Panc1 (cell line): ENCODE measurements around the gene ABTB2. TPM values are rescaled to one million over a fixed set of nuclear protein-coding genes. Genes with fewer than 3 reads are reported as not detected.

ENCODE experiments used
- ATAC-seq: fragments of 200-7000 bp; cut with Tn5 transposase; 2 replicates; pipeline ENCODE4 v1.9.1; 2020; ENCODE audit warnings: mild to moderate bottlenecking, moderate library complexity
- BruUV-seq: library from RNA; stranded (reverse); fragments of 400-500 nt; replicated peaks from 2 replicates; lab custom pipeline; 2021; lab: Mats Ljungman, UMichigan
- CTCF ChIA-PET: fragments of 300-600 bp; sonication (Branson Sonifier 250); formaldehyde crosslinking; loops from one replicate; lab custom pipeline; 2022; ENCODE audit warnings: antibody characterized with exemption; lab: Charles Lee
- POLR2A ChIA-PET: fragments of 300-600 bp; sonication (Branson Sonifier 250); formaldehyde crosslinking; loops from one replicate; lab custom pipeline; 2022; ENCODE audit warnings: antibody characterized with exemption; lab: Charles Lee
- DNase-seq: peaks from one replicate; pipeline ENCODE4 v3.0.0-alpha.2; 2010; ENCODE audit warnings: low read depth, low spot score
- H3K27ac ChIP-seq: 2 replicates; pipeline ENCODE4 v1.5.1; 2011; ENCODE audit warnings: mild to moderate bottlenecking, low read length, inconsistent platforms
- H3K27me3 ChIP-seq: fragments of 200-500 bp; sonication (Bioruptor generic); 2 replicates; pipeline ENCODE4 v1.6.0; 2014; ENCODE audit warnings: low read length, inconsistent platforms; ENCODE audit not compliant: control insufficient read depth, insufficient read depth
- H3K36me3 ChIP-seq: fragments of 200-500 bp; sonication (Bioruptor generic); 2 replicates; pipeline ENCODE4 v1.5.1; 2014; ENCODE audit warnings: inconsistent platforms, mild to moderate bottlenecking, low read length, moderate library complexity; ENCODE audit not compliant: control insufficient read depth, insufficient read depth
- H3K4me1 ChIP-seq: 2 replicates; pipeline ENCODE4 v1.5.1; 2011; ENCODE audit warnings: inconsistent platforms, mild to moderate bottlenecking, low read length, moderate library complexity; ENCODE audit not compliant: control insufficient read depth, insufficient read depth
- H3K4me3 ChIP-seq, 2 experiments: 2 replicates each; pipeline ENCODE4 v1.5.1; 2011 to 2012; ENCODE audit warnings: low read depth in 2 of 2, low read length in 2 of 2, mild to moderate bottlenecking in 2 of 2, inconsistent platforms in 1 of 2, moderate library complexity in 1 of 2
- H3K9me3 ChIP-seq: fragments of 200-500 bp; sonication (Bioruptor generic); 2 replicates; pipeline ENCODE4 v1.5.1; 2014; ENCODE audit warnings: low read depth, mild to moderate bottlenecking, inconsistent platforms, low read length, moderate library complexity; ENCODE audit not compliant: control insufficient read depth, insufficient read depth
- CTCF ChIP-seq: fragments of 450-650 bp; IDR thresholded peaks from 2 replicates; pipeline ENCODE4 v1.5.1; 2017; ENCODE audit warnings: mild to moderate bottlenecking
- POLR2AphosphoS5 ChIP-seq: IDR thresholded peaks from 2 replicates; pipeline ENCODE4 v1.6.1; 2012; ENCODE audit warnings: mild to moderate bottlenecking, low read depth, low read length, moderate library complexity
- REST ChIP-seq, 2 experiments: IDR thresholded peaks; 2 replicates each; pipeline ENCODE4 v1.6.1; 2011 to 2012; ENCODE audit warnings: low read depth in 2 of 2, control low read depth in 1 of 2, low read length in 1 of 2, mild to moderate bottlenecking in 1 of 2, moderate library complexity in 1 of 2; ENCODE audit not compliant: insufficient read depth in 1 of 2
- SIN3A ChIP-seq: IDR thresholded peaks from 2 replicates; pipeline ENCODE4 v1.6.1; 2012; ENCODE audit warnings: low read depth, mild to moderate bottlenecking, low read length, moderate library complexity, borderline replicate concordance; ENCODE audit not compliant: insufficient read depth
- TCF7L2 ChIP-seq: IDR thresholded peaks from 2 replicates; pipeline ENCODE4 v1.6.1; 2011; ENCODE audit warnings: mild to moderate bottlenecking, low read depth, low read length, inconsistent platforms
- in situ Hi-C: cut with HindIII; loops from 2 replicates; pipeline ENCODE4 v1.10.0; 2016; ENCODE audit warnings: low sequenced_read_pairs, low pct_unique_long_range_greater_than_20kb
- intact Hi-C: fragments of 100-400 bp; cut with micrococcal nuclease; formaldehyde crosslinking; loops from one replicate; pipeline ENCODE4 v1.10.0; 2022; ENCODE audit not compliant: unreplicated experiment
- total RNA-seq: library from RNA; stranded (reverse); gene quantifications from one replicate; pipeline ENCODE4 v1.2.1, GENCODE V29; 2021; ENCODE audit not compliant: unreplicated experiment

The ABTB2 gene
- total RNA-seq, 1 experiment from 2014 or later, result 22.7 TPM

GRCh38 chr11:34299284-34299972 is 58.4 kb downstream of the ABTB2 start:
- Histone ChIP-seq H3K36me3 (no peaks in the 10 kb centered on the region), H3K9me3 (no peaks in the 10 kb centered on the region), H3K4me1 (peaks cover 54% of the 10 kb centered on the region), H3K27me3 (no peaks in the 10 kb centered on the region), H3K4me3 (no peak overlapping the region), H3K27ac (peak overlapping the region; percentile 36)
- ChIA-PET CTCF (no interaction called here), POLR2A (interaction anchor here (1.2 kb wide), 1 partner anchor 24 kb away, joined by 4 read pairs; no protein-coding TSS in a partner anchor)
- DNase-seq, result no peak
- TF ChIP-seq SIN3A (no peak), TCF7L2 (no peak), CTCF (no peak), POLR2AphosphoS5 (no peak), REST (IDR thresholded peaks at IDR 0.05; ENCODE audit: insufficient read depth in 1 of 2, low read depth in 2 of 2, low read length in 1 of 2) (no peak)
- in situ Hi-C loops, result no loop called here
- peak; percentile 47; the same call in 1 of the 2 replicates for ATAC-seq
- intact Hi-C loops, result no loop called here
- no TSS peak for BruUV-seq

GRCh38 chr11:34298871-34299270 is 58.9 kb downstream of the ABTB2 start:
- H3K36me3 ChIP-seq, result no peaks in the 10 kb centered on the region
- in situ Hi-C loops, result no loop called here
- ChIA-PET POLR2A (interaction anchor here (0.7 to 1.2 kb wide), 2 partner anchors 23 to 58 kb away, joined by 4 to 8 read pairs; no protein-coding TSS in a partner anchor), CTCF (no interaction called here)
- peaks cover 54% of the 10 kb centered on the region for H3K4me1 ChIP-seq
- intact Hi-C loops, result no loop called here
- no TSS peak for BruUV-seq
- TF ChIP-seq REST (IDR thresholded peaks at IDR 0.05; ENCODE audit: insufficient read depth in 1 of 2, low read depth in 2 of 2, low read length in 1 of 2) (no peak), POLR2AphosphoS5 (no peak), TCF7L2 (no peak), CTCF (no peak), SIN3A (no peak)
- H3K27me3 ChIP-seq, result no peaks in the 10 kb centered on the region
- H3K27ac ChIP-seq, result no peak overlapping the region; the same call in 1 of the 2 replicates
- H3K4me3 ChIP-seq, result no peak overlapping the region
- DNase-seq (no peak), ATAC-seq (no peak)
- no peaks in the 10 kb centered on the region for H3K9me3 ChIP-seq
